ENCODE results near the gene FBXO10. TPM values are rescaled to one million over a fixed set of nuclear protein-coding genes. Genes with fewer than 3 reads are reported as not detected.

The FBXO10 gene
- total RNA-seq, 4 donors from 2014 or later = 5.7 to 11.4 (median 9.2) TPM

GRCh38 chr9:37498457-37498856 lies 77.7 kb downstream of the FBXO10 start:
- peaks cover 4 to 96% (median 10%) of the 10 kb centered on the region in 3 donors for H3K36me3 ChIP-seq
- DNase-seq (ENCODE audit: low spot score in 2 of 2) = no peak
- no peaks in the 10 kb centered on the region for H3K27me3 ChIP-seq
- no peak for TF ChIP-seq EP300 (IDR thresholded peaks at IDR 0.05)
- TF ChIP-seq POLR2A (IDR thresholded peaks at IDR 0.05) = no peak
- TF ChIP-seq CTCF (IDR thresholded peaks at IDR 0.05) = no peak
- no peak overlapping the region for H3K4me3 ChIP-seq
- no peaks in the 10 kb centered on the region for H3K9me3 ChIP-seq
- H3K4me1 ChIP-seq = no peaks in the 10 kb centered on the region
- H3K27ac ChIP-seq = no peak overlapping the region
- WGBS, 2 donors = 59 to 66% methylated on average over 3 of the region's 3 CpGs

- no peak for DNase-seq (ENCODE audit: low spot score in 2 of 2)
- TF ChIP-seq EP300 (IDR thresholded peaks at IDR 0.05) = no peak
- TF ChIP-seq POLR2A (IDR thresholded peaks at IDR 0.05) = no peak
- TF ChIP-seq CTCF (IDR thresholded peaks at IDR 0.05) = no peak
- Histone ChIP-seq H3K27me3 (no peaks in the 10 kb centered on the region), H3K36me3 (peaks cover 4 to 96% (median 7%) of the 10 kb centered on the region in 3 donors), H3K4me1 (no peaks in the 10 kb centered on the region), H3K4me3 (no peak overlapping the region), H3K9me3 (no peaks in the 10 kb centered on the region), H3K27ac (no peak overlapping the region)
- WGBS, 2 donors = 86 to 98% methylated on average over 3 of the region's 3 CpGs
These were observed 78.9 kb downstream of the FBXO10 start for GRCh38 chr9:37497320-37497719.

GRCh38 chr9:37496020-37496419 lies 80.2 kb downstream of the FBXO10 start:
- no peak overlapping the region for H3K27ac ChIP-seq
- no peak for DNase-seq (ENCODE audit: low spot score in 2 of 2)
- no peaks in the 10 kb centered on the region for H3K4me1 ChIP-seq
- H3K27me3 ChIP-seq = no peaks in the 10 kb centered on the region
- H3K9me3 ChIP-seq = no peaks in the 10 kb centered on the region
- 43 to 44% methylated on average over 4 of the region's 4 CpGs for WGBS, 2 donors
- peaks cover 0 to 96% (median 4%) of the 10 kb centered on the region in 3 donors for H3K36me3 ChIP-seq
- no peak for TF ChIP-seq POLR2A (IDR thresholded peaks at IDR 0.05)
- no peak for TF ChIP-seq EP300 (IDR thresholded peaks at IDR 0.05)
- TF ChIP-seq CTCF (IDR thresholded peaks at IDR 0.05) = no peak
- H3K4me3 ChIP-seq = no peak overlapping the region

- WGBS, 2 donors = 81 to 91% methylated on average over 5 of the region's 5 CpGs
- H3K9me3 ChIP-seq = no peaks in the 10 kb centered on the region
- no peaks in the 10 kb centered on the region for H3K27me3 ChIP-seq
- no peak overlapping the region for H3K27ac ChIP-seq
- peaks cover 0 to 96% (median 3%) of the 10 kb centered on the region in 3 donors for H3K36me3 ChIP-seq
- DNase-seq (ENCODE audit: low spot score in 2 of 2) = no peak
- TF ChIP-seq EP300 (IDR thresholded peaks at IDR 0.05) = no peak
- TF ChIP-seq POLR2A (IDR thresholded peaks at IDR 0.05) = no peak
- TF ChIP-seq CTCF (IDR thresholded peaks at IDR 0.05) = no peak
- H3K4me1 ChIP-seq = no peaks in the 10 kb centered on the region
- no peak overlapping the region for H3K4me3 ChIP-seq
These were observed 80.6 kb downstream of the FBXO10 start for GRCh38 chr9:37495571-37495970.

- DNase-seq (ENCODE audit: low spot score in 2 of 2) = no peak
- Histone ChIP-seq H3K4me3 (no peak overlapping the region), H3K4me1 (peaks cover 0 to 14% (median 10%) of the 10 kb centered on the region in 4 donors), H3K27ac (no peak overlapping the region), H3K9me3 (no peaks in the 10 kb centered on the region), H3K27me3 (no peaks in the 10 kb centered on the region), H3K36me3 (peaks cover 0 to 88% (median 7%) of the 10 kb centered on the region in 3 donors)
- TF ChIP-seq EP300 (IDR thresholded peaks at IDR 0.05) (no peak), CTCF (IDR thresholded peaks at IDR 0.05) (no peak), POLR2A (IDR thresholded peaks at IDR 0.05) (no peak)
- WGBS, 2 donors = 89 to 94% methylated on average over 1 of the region's 1 CpG
These were observed 84.2 kb downstream of the FBXO10 start for GRCh38 chr9:37491939-37492338.

Measured in tibial nerve (tissue), 4 donors.